H1 (cell line): ENCODE results near the gene PIAS3. TPM values are rescaled to one million over a fixed set of nuclear protein-coding genes. Genes with fewer than 3 reads are reported as not detected.

ENCODE experiments used
- CTCF ChIA-PET: fragments of 300-600 bp; sonication (Branson Sonifier 250); formaldehyde crosslinking; loops from one replicate; lab custom pipeline; 2021; ENCODE audit not compliant: partially characterized antibody; lab: Charles Lee
- POLR2A ChIA-PET: fragments of 300-600 bp; sonication (Branson Sonifier 250); formaldehyde crosslinking; loops from one replicate; lab custom pipeline; 2021; ENCODE audit warnings: inconsistent platforms; ENCODE audit not compliant: partially characterized antibody; lab: Charles Lee
- DNase-seq, 2 experiments: peaks; one replicate each; pipeline versions ENCODE4 v3.0.0 to v3.0.0-alpha.2; 2010 to 2022; ENCODE audit warnings: low spot score in 2 of 2, low read depth in 1 of 2, mixed read lengths in 1 of 2
- FAIRE-seq: peaks from 2 replicates; lab custom pipeline; 2011; peaks lifted over from hg19 to GRCh38; lab: Jason Lieb, UNC
- H2AFZ ChIP-seq: 2 replicates; pipeline ENCODE4 v1.8.1; 2012; ENCODE audit warnings: low read length, inconsistent platforms
- H2AK5ac ChIP-seq: 2 replicates; pipeline ENCODE4 v1.6.1; 2013; ENCODE audit warnings: low read depth, low read length
- H2BK120ac ChIP-seq: replicated peaks from 2 replicates; pipeline ENCODE3; 2013; ENCODE audit warnings: low read depth, low read length, inconsistent platforms
- H2BK12ac ChIP-seq: 2 replicates; pipeline ENCODE4 v1.6.1; 2013; ENCODE audit warnings: low read depth, low read length
- H2BK15ac ChIP-seq: 2 replicates; pipeline ENCODE4 v1.6.1; 2013; ENCODE audit warnings: low read length
- H2BK20ac ChIP-seq: 2 replicates; pipeline ENCODE4 v1.6.1; 2013; ENCODE audit warnings: low read length
- H2BK5ac ChIP-seq: 2 replicates; pipeline ENCODE4 v1.6.1; 2013; ENCODE audit warnings: low read depth, low read length
- H3K14ac ChIP-seq: 2 replicates; pipeline ENCODE4 v1.6.1; 2013; ENCODE audit warnings: inconsistent platforms; ENCODE audit not compliant: insufficient read length
- H3K18ac ChIP-seq: 2 replicates; pipeline ENCODE4 v1.6.1; 2013; ENCODE audit warnings: low read length; ENCODE audit errors: extremely low read depth
- H3K23ac ChIP-seq: 2 replicates; pipeline ENCODE4 v1.6.1; 2013; ENCODE audit warnings: inconsistent platforms; ENCODE audit not compliant: insufficient read length
- H3K23me2 ChIP-seq: 2 replicates; pipeline ENCODE4 v1.6.1; 2013; ENCODE audit warnings: low read depth, low read length
- H3K27ac ChIP-seq: 2 replicates; pipeline ENCODE4 v1.6.1; 2011; ENCODE audit warnings: low read depth, low read length, inconsistent platforms
- H3K27me3 ChIP-seq, 4 experiments: replicated peaks in 1 of 4; 1 replicate in 1 of 4; 2 replicates in 3 of 4; pipeline versions ENCODE4 v1.6.1 to v1.8.1; 2011 to 2013; ENCODE audit warnings: low read length in 3 of 4, mild to moderate bottlenecking in 3 of 4, inconsistent platforms in 2 of 4, mixed read lengths in 2 of 4, moderate library complexity in 1 of 4; ENCODE audit not compliant: control insufficient read depth in 3 of 4, insufficient read depth in 3 of 4; ENCODE audit errors: extremely low read depth in 1 of 4
- H3K36me3 ChIP-seq, 4 experiments: 2 replicates each; pipeline versions ENCODE4 v1.6.1 to v1.8.1; 2011 to 2013; ENCODE audit warnings: mild to moderate bottlenecking in 4 of 4, low read length in 3 of 4, moderate library complexity in 2 of 4, control low read depth in 1 of 4, inconsistent platforms in 1 of 4; ENCODE audit not compliant: insufficient read depth in 4 of 4, control insufficient read depth in 2 of 4
- H3K4ac ChIP-seq: replicated peaks from 2 replicates; pipeline ENCODE3; 2013; ENCODE audit warnings: low read length, low read depth, mixed read lengths, inconsistent platforms; ENCODE audit not compliant: insufficient read length
- H3K4me1 ChIP-seq, 4 experiments: replicated peaks in 1 of 4; 1 replicate in 1 of 4; 2 replicates in 3 of 4; pipeline versions ENCODE4 v1.6.1 to v1.8.1; 2011 to 2013; ENCODE audit warnings: low read length in 3 of 4, inconsistent platforms in 2 of 4, mixed read lengths in 1 of 4; ENCODE audit not compliant: insufficient read depth in 4 of 4, control insufficient read depth in 3 of 4
- H3K4me2 ChIP-seq, 2 experiments: 2 replicates each; pipeline versions ENCODE4 v1.6.1 to v1.8.1; 2011 to 2013; ENCODE audit warnings: low read depth in 2 of 2, low read length in 2 of 2, control low read depth in 1 of 2, inconsistent platforms in 1 of 2, mild to moderate bottlenecking in 1 of 2; ENCODE audit not compliant: insufficient read depth in 1 of 2
- H3K4me3 ChIP-seq, 4 experiments: fragments of 200-600, 300-600 bp in 1 of 4; sonication (generic), shearing (Covaris generic), sonication (Bioruptor Twin) in 1 of 4; 2 replicates each; pipeline versions ENCODE4 v1.5.1 to v1.8.1; 2011 to 2016; ENCODE audit warnings: low read length in 4 of 4, low read depth in 3 of 4, control low read depth in 2 of 4, inconsistent platforms in 2 of 4, mild to moderate bottlenecking in 2 of 4, mixed read lengths in 1 of 4, moderate library complexity in 1 of 4; ENCODE audit not compliant: insufficient read depth in 2 of 4; ENCODE audit errors: extremely low read depth in 1 of 4
- H3K56ac ChIP-seq: replicated peaks from 2 replicates; pipeline ENCODE3; 2013; ENCODE audit warnings: low read depth, mild to moderate bottlenecking, mixed read lengths, low read length, inconsistent platforms; ENCODE audit not compliant: insufficient read length
- H3K79me1 ChIP-seq: 2 replicates; pipeline ENCODE4 v1.6.1; 2013; ENCODE audit warnings: low read depth, low read length, control low read depth
- H3K79me2 ChIP-seq, 2 experiments: 2 replicates each; pipeline versions ENCODE4 v1.6.1 to v1.8.1; 2012 to 2013; ENCODE audit warnings: low read length in 2 of 2, mild to moderate bottlenecking in 2 of 2, inconsistent platforms in 1 of 2; ENCODE audit not compliant: insufficient read depth in 2 of 2, control insufficient read depth in 1 of 2
- H3K9ac ChIP-seq, 4 experiments: replicated peaks in 1 of 4; 1 replicate in 1 of 4; 2 replicates in 3 of 4; pipeline versions ENCODE4 v1.6.1 to v1.8.1; 2011 to 2013; ENCODE audit warnings: low read depth in 3 of 4, low read length in 3 of 4, control low read depth in 2 of 4, mild to moderate bottlenecking in 2 of 4, moderate library complexity in 2 of 4, inconsistent platforms in 1 of 4; ENCODE audit errors: extremely low read depth in 1 of 4
- H3K9me3 ChIP-seq, 2 experiments: 2 replicates each; pipeline versions ENCODE4 v1.6.1 to v1.8.1; 2012 to 2013; ENCODE audit warnings: mild to moderate bottlenecking in 2 of 2, moderate library complexity in 2 of 2, control low read depth in 1 of 2, inconsistent platforms in 1 of 2, low read depth in 1 of 2, low read length in 1 of 2, mixed read lengths in 1 of 2; ENCODE audit not compliant: insufficient read depth in 2 of 2
- H4K20me1 ChIP-seq, 2 experiments: replicated peaks in 1 of 2; 2 replicates each; pipeline versions ENCODE3 to v1.8.1; 2011 to 2013; ENCODE audit warnings: inconsistent platforms in 2 of 2, low read length in 2 of 2, mild to moderate bottlenecking in 1 of 2; ENCODE audit not compliant: insufficient read depth in 2 of 2, control insufficient read depth in 1 of 2
- H4K5ac ChIP-seq: 2 replicates; pipeline ENCODE4 v1.6.1; 2013; ENCODE audit warnings: low read length, low read depth, mixed read lengths, inconsistent platforms; ENCODE audit not compliant: insufficient read length
- H4K8ac ChIP-seq: 2 replicates; pipeline ENCODE4 v1.8.0; 2013; ENCODE audit warnings: mild to moderate bottlenecking, moderate library complexity, low read length, inconsistent platforms; ENCODE audit not compliant: insufficient read depth; ENCODE audit errors: extremely low read depth
- H4K91ac ChIP-seq: replicated peaks from 2 replicates; pipeline ENCODE3; 2013; ENCODE audit warnings: low read length, mixed read lengths, inconsistent platforms; ENCODE audit not compliant: insufficient read length
- BRCA1 ChIP-seq: IDR thresholded peaks from 2 replicates; pipeline ENCODE4 v1.6.1; 2012; ENCODE audit warnings: low read depth, low read length, improper control_type of control experiment
- CBX5 ChIP-seq: fragments of 300-800, 300-1000 bp; sonication (generic); IDR thresholded peaks from 2 replicates; pipeline ENCODE4 v1.7.1; 2016; ENCODE audit warnings: antibody characterized with exemption, low read length, low read depth
- KDM5A ChIP-seq: fragments of 200-600 bp; IDR thresholded peaks from 2 replicates; pipeline ENCODE4 v1.7.1; 2012; ENCODE audit warnings: mild to moderate bottlenecking, low read length, inconsistent platforms, mixed read lengths
- POU5F1 ChIP-seq: IDR thresholded peaks from 2 replicates; pipeline ENCODE4 v1.6.1; 2011; ENCODE audit warnings: low read depth, mild to moderate bottlenecking, low read length, moderate library complexity
- RFX5 ChIP-seq: IDR thresholded peaks from 2 replicates; pipeline ENCODE4 v1.6.1; 2011; ENCODE audit warnings: low read depth, low read length, improper control_type of control experiment, borderline replicate concordance
- SUZ12 ChIP-seq: fragments of 200-600 bp; sonication (generic); IDR thresholded peaks from 2 replicates; pipeline ENCODE4 v1.6.1; 2012; ENCODE audit warnings: mild to moderate bottlenecking, inconsistent platforms, low read length, moderate library complexity, mixed read lengths
- TAF7 ChIP-seq: optimal IDR thresholded peaks from 2 replicates; pipeline ENCODE3; 2011; ENCODE audit warnings: low read depth, mild to moderate bottlenecking, inconsistent platforms, low read length, moderate library complexity, borderline replicate concordance
- USF2 ChIP-seq: IDR thresholded peaks from 2 replicates; pipeline ENCODE4 v1.6.1; 2011; ENCODE audit warnings: low read length, improper control_type of control experiment
- WGBS, 2 experiments: shearing (Covaris generic) in 1 of 2; methylation state at CpG; one replicate each; pipeline versions ENCODE4 v1.1.6 to v1.1.7; 2013 to 2015; ENCODE audit warnings: low lambda C conversion rate in 2 of 2, mixed read lengths in 2 of 2, inconsistent platforms in 1 of 2, low coverage in 1 of 2, missing lambda C conversion rate in 1 of 2; ENCODE audit not compliant: insufficient replicate concordance in 2 of 2, insufficient coverage in 1 of 2, insufficient read length in 1 of 2; ENCODE audit errors: extremely low coverage in 1 of 2, missing lambda C conversion rate in 1 of 2; 5-methylcytosine and 5-hydroxymethylcytosine counted together
- polyA plus RNA-seq, 7 experiments: library from polyadenylated mRNA; depleted of rRNA in 3 of 7; stranded (reverse) in 5 of 7; unstranded in 2 of 7; fragments of >200 nt in 5 of 7; fragments of 200-250 nt in 2 of 7; gene quantifications; 1 replicate in 5 of 7; 2 replicates in 1 of 7; 4 replicates in 1 of 7; pipeline versions ENCODE4 v1.2.1 to v1.2.3, GENCODE V29; 2011 to 2013; ENCODE audit warnings: missing spikeins in 2 of 7, mixed read lengths in 2 of 7
- total RNA-seq: library from RNA; stranded (reverse); fragmentation: NEBNext Ultra II Directional; extraction: Animal tissue kit (Norgen Biotek cat#: 25700); gene quantifications from 2 replicates; pipeline ENCODE4 v1.2.1, GENCODE V29; 2021

Gene PIAS3
- total and polyA plus RNA-seq, 2 of the 8 experiments (the other 6 are each of a cell fraction or from before 2014, with no cell fraction given) = 36.7 to 49.9 TPM

GRCh38 chr1:145855426-145855948, 3.4 kb downstream of the PIAS3 start:
- Histone ChIP-seq H4K5ac (no peak overlapping the region), H2AK5ac (no peak overlapping the region), H3K4me2 (no peak overlapping the region), H3K27ac (no peak overlapping the region), H2BK5ac (no peak overlapping the region), H4K91ac (no peak overlapping the region), H3K79me2 (peaks cover 0 to 11% of the 10 kb centered on the region in 2 experiments; a peak in 1 of 4 replicates), H2BK15ac (no peak overlapping the region), H3K18ac (no peak overlapping the region), H3K4me1 (peaks cover 0 to 5% (median 3%) of the 10 kb centered on the region in 4 experiments; a peak in 4 of 7 replicates), H3K36me3 (peaks cover 15 to 53% (median 39%) of the 10 kb centered on the region in 4 experiments), H3K14ac (no peak overlapping the region), H3K4me3 (no peak overlapping the region), H2BK20ac (no peak overlapping the region), H3K23ac (no peak overlapping the region), H3K56ac (no peak overlapping the region), H2BK120ac (no peak overlapping the region), H3K9ac (no peak overlapping the region), H3K4ac (no peak overlapping the region), H2AFZ (no peak overlapping the region), H3K27me3 (no peaks in the 10 kb centered on the region; a peak in 1 of 7 replicates), H2BK12ac (no peak overlapping the region), H3K79me1 (peaks cover 5% of the 10 kb centered on the region; the same call in 1 of the 2 replicates), H4K8ac (no peak overlapping the region), H3K23me2 (peaks cover 7% of the 10 kb centered on the region), H4K20me1 (no peaks in the 10 kb centered on the region), H3K9me3 (peaks cover 4 to 5% of the 10 kb centered on the region in 2 experiments; a peak in 2 of 4 replicates)
- CTCF ChIA-PET = interaction anchor here (6.8 to 12.9 kb wide), 2 partner anchors 8 to 36 kb away, joined by 43 to 214 read pairs; partner anchors contain the start of gene NUDT17
- POLR2A ChIA-PET = interaction anchor here (1.0 to 4.8 kb wide), 3 partner anchors 9 to 17 kb away, joined by 4 to 34 read pairs (median 7); partner anchors contain the start of gene NUDT17
- WGBS, 2 experiments = 80% methylated on average over 7 of the region's 7 CpGs; no CpG with 5 or more reads in 1 of the 2 experiments
- DNase-seq = no peak
- FAIRE-seq = no peak
- TF ChIP-seq SUZ12 = no peak
- no peak for TF ChIP-seq BRCA1
- TF ChIP-seq TAF7 = no peak
- no peak for TF ChIP-seq CBX5
- TF ChIP-seq USF2 = no peak
- no peak for TF ChIP-seq POU5F1
- TF ChIP-seq RFX5 = no peak
- no peak for TF ChIP-seq KDM5A
